CMK (cell line): ENCODE results near the gene CMIP.
A peak's percentile ranks its signal among the peaks of the same experiment; 100 is the strongest.
"Not testable (repeated sequence)": the region's sequence is repeated elsewhere in the genome, so short reads cannot be mapped to it uniquely, and the experiment has no call there.

Experiments used
- DNase-seq: peaks from one replicate; pipeline ENCODE4 v3.0.0-alpha.2; 2010; ENCODE audit warnings: low read depth

CMIP gene

GRCh38 chr16:81568749-81569087 is 124.1 kb downstream of the CMIP start:
- no peak for DNase-seq

GRCh38 chr16:81569361-81570034 is 124.9 kb downstream of the CMIP start:
- no peak for DNase-seq

- DNase-seq: no peak
These were observed 125.7 kb downstream of the CMIP start for GRCh38 chr16:81570151-81570846.

- no peak for DNase-seq
These were observed 126.6 kb downstream of the CMIP start for GRCh38 chr16:81571175-81571574.

- DNase-seq: no peak
These were observed 127.2 kb downstream of the CMIP start for GRCh38 chr16:81571592-81572385.

GRCh38 chr16:81572386-81573144 is 128.0 kb downstream of the CMIP start:
- no peak for DNase-seq

- no peak for DNase-seq
These were observed 129.0 kb downstream of the CMIP start for GRCh38 chr16:81573533-81574020.

GRCh38 chr16:81574168-81574567 is 129.6 kb downstream of the CMIP start:
- no peak for DNase-seq

GRCh38 chr16:81575307-81575706 is 130.7 kb downstream of the CMIP start:
- DNase-seq: no peak

- DNase-seq: no peak
These were observed 131.2 kb downstream of the CMIP start for GRCh38 chr16:81575834-81576233.

- no peak for DNase-seq
These were observed 132.1 kb downstream of the CMIP start for GRCh38 chr16:81576696-81577095.

GRCh38 chr16:81577272-81577671 is 132.7 kb downstream of the CMIP start:
- not testable (repeated sequence) for DNase-seq

GRCh38 chr16:81578076-81578475 is 133.5 kb downstream of the CMIP start:
- no peak for DNase-seq

- no peak for DNase-seq
These were observed 134.2 kb downstream of the CMIP start for GRCh38 chr16:81578636-81579413.

- DNase-seq: no peak
These were observed 136.5 kb downstream of the CMIP start for GRCh38 chr16:81581107-81581506.

GRCh38 chr16:81582655-81583441 is 138.2 kb downstream of the CMIP start:
- no peak for DNase-seq

GRCh38 chr16:81583893-81584631 is 139.5 kb downstream of the CMIP start:
- DNase-seq: no peak

GRCh38 chr16:81585785-81586184 is 141.2 kb downstream of the CMIP start:
- peak; percentile 9 for DNase-seq

GRCh38 chr16:81586417-81586816 is 141.8 kb downstream of the CMIP start:
- DNase-seq: no peak
